ENCODE results near the gene NPAS3.

GRCh38 chr14:33728010-33728498 lies 789.4 kb downstream of the NPAS3 start:
- TF ChIP-seq CTCF (IDR thresholded peaks at IDR 0.05): no peak
- TF ChIP-seq EZH2 (IDR thresholded peaks at IDR 0.05): no peak
- TF ChIP-seq EZH2phosphoT487 (IDR thresholded peaks at IDR 0.05): no peak
